NAMALWA (cell line): Measurements from ENCODE around the gene MYH8.

ENCODE experiments used
- DNase-seq: peaks from one replicate; pipeline ENCODE4 v3.0.0-alpha.2; 2015; ENCODE audit warnings: low spot score

MYH8 gene

DNA sequence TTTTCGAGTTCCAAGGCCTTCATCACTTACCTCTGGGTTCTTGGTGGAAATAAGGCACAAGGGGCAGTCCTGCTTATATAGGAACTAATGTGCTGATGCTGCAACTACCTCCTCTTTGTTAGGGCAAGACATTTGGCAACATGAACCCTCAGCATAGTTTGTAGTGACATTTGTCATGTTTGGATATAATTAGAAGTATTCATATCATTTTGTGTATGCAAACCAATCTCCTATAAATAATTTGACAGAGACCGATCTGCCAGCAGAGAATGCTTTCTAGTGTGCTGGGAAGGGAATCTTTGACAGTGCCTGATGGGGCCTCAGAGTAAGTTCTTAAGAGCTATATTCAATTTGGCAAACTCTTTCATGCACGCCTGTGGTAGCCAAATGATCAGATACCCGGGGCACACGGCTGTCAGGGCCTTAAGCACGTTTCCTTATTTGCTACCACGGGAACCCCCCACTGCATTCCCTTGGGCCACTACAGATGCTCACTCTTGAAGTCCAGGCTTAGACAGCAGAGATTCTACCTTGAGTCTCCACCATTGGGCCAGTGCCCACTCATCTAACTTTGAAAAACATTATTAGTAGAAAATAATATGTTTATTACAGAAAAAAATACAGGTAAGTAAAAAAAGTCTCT lies at the start of gene MYH8:
Gene MYH8, minus strand, starts transcription at position 51 of the 643 bp plus-strand sequence. CDS start 1,723 bp downstream, outside the sequence.
- DNase-seq: no peak

DNA sequence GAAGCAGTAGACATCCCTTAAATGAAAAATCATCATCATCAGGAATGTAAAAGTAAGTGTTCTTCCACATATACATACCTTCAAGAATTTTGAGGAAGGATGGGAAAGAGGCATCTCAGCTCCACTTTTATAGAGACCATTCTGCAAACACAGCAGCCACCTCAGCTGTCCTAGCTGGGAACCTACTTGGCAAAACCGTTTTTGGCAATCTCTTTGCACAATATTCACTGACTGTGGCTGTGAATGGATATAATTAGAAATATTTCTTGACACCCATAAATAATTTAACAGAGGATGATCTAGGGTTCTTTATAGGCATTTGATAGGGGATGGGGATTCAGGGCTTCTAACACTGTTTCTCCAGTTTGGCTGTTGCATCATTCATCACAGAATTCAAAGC lies 47.7 kb upstream of the MYH8 start, which contains the start of gene MYH4:
Gene MYH4, minus strand, starts transcription at position 101 of the 400 bp plus-strand sequence. CDS start 2,814 bp downstream, outside the sequence.
- no peak for DNase-seq

DNA sequence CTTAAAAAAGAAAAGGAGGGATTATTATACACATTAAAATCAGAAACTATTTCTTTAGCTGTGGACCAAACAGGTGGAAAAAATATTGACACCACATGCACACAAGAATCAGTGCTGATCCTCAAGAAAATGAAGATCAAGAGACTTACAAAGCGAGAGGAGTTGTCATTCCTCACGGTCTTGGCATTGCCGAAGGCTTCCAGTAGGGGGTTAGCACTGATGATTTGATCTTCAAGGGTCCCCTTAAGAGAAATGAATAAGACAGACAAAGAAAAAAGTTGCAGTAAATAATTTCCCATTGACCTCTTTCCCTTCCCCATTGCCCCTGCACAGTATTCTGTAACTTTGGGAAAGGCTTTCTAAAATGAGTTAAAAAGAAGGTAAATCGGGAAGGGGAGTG lies 41.7 kb upstream of the MYH8 start:
- DNase-seq: no peak

DNA sequence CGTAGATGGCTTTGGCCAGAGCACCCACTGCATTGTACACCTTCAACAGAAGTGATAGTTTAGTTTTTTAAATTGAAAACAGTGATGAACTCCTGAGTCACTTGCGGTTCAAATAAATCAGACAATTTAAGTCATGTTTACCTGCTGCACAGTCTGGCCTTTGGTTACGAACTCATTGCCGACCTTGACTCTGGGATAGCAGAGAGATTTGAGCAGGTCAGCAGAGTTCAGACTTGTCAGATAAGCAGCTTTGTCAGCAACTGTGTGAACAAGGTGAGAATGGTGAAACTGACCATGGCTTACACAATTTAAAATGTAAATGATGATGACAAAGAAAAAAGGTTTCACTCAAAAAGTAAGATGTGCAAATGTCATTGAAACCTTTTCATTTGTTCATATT lies 38.3 kb upstream of the MYH8 start:
- DNase-seq: no peak

DNA sequence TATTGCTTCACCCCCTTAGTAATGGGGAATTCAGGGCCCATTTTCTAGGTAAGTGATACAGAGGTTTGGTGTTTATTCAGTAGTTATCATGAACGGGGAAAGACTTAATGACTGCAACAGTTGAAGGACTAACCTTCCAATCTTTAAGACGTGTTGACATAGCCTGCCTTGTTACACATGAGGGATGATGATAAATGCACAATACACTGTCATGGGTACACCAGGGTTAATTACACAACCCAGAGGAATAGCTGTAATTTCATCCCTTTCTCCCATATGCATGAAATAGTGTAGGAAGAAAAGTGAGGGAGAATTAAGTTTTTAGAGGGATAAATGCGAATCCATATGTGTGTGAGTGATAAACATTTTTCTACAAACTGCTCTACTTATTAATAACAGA lies 37.0 kb upstream of the MYH8 start:
- DNase-seq: no peak

DNA sequence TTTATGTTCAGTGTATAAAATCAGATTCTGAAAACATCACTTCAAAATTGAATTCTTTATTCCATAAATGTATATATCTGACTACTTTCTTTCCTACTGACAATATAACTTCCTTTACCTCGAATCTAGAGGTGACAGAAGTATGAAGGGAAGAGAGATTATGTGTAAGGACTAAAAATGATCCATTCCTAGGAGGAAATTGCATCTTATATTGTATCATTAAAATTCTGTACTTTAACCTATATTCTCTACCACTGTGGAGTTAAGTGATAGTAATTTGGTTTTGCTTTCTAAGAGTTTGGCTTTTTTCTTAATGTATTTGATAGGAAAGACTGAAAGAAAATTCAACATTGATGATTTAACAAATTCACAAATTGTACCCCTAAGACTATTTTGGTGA lies 36.2 kb upstream of the MYH8 start:
- no peak for DNase-seq

DNA sequence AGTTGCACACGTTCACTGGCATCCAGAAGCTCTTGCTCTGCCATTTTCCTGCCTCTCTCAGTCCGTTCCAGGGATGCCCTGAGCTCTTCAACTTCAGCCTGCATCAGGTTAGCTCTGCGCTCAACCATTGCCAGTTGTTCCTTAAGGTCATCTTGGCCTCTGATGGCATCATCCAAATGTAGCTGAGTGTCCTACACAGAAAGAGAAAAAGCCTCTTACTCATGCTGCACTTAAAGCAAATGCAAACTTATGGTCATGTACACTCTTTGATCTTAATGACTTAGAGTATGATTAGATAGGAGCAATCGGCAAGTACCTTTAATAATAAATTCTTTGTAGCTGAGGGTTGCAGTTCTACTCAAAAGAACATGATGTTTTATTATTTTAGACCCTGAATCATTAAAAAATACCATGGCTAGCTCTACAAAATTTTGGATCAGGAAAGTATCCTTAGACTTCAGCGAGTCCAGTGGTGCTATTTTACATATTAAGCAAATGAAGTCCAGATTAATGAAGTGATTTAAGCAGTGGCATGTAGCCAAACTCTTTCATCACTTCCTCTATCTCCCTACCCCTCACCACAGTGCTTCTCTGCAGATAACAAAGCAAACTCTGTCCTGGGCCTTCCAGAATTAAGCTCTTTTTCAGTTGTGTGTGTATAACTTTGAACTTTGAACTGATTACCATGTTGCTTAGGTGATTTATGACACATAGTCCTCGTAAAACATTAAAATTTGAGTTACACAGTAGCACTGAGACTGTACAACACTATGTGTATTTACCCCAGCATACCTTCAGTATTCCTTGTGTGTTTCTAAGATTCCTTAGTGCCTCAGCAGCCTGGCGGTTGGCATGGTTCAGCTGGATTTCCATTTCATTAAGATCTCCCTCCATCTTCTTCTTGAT lies 25.5 kb upstream of the MYH8 start:
- DNase-seq: peak; percentile 1

DNA sequence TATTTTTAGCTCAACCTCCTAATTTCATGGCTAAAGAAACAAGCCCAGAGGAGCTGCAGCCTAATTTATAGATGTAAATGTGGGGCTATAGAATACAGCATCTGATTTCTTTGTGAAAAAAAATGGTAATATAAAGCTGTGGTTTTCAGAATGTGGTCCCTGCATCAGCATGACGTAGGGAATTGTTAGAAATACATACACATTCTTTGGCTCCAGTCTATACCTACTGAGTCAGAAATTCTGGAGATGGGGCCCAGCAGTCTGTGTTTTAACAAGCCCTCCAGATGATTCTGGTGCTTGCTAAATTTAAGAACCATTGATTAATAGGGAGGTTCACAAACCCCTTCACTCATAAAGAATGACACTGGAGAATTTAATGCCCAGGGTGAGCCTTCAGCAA lies 18.1 kb upstream of the MYH8 start:
- DNase-seq: no peak

DNA sequence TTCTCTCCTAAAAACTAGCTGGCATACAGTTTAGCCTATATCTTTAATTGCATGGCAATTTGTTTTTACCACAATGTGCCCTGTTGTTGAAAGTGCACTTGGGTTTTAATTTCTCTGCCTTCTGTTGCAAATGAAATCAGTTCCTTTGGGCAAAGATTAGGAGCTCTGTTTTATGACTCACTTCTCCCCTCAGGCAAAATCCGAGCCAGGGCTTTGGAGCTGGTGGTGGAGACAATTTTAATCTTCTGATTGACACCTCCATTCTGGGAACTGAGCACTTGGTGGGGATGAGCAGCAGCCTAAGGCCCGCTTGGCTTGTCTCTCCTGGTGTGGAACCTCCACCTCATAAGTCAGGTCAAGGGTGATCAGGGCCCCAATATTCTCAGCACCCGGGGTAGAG lies 13.3 kb upstream of the MYH8 start:
- DNase-seq: no peak

DNA sequence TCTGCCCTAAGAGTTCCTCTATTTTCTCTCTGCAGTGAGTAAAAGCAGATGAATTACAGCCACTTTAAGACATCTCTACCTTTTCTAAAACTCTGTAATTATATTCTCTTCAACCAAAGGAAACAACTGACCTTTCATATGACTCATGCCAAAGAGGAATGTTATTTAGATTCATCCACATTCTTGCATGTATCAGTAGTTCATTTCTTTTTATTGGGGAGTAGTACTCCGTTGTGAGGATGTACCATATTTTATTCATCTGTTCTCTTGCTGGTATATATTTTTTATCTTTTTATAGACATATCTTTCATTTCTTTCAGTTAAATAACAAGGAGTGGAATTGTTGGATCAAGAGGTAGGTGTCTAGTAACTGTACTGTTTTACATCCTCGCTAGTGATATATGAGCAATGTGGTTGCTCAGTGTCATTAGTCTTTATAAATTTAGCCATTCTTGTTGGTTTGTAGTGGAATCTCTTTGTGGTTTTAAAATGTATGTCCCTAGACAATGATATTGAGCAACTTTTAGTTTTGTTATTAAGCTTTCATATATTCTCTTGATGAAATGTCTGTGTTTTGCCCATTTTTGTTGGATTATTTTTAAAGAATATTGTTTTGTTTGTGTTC lies 7.8 kb upstream of the MYH8 start:
- no peak for DNase-seq

DNA sequence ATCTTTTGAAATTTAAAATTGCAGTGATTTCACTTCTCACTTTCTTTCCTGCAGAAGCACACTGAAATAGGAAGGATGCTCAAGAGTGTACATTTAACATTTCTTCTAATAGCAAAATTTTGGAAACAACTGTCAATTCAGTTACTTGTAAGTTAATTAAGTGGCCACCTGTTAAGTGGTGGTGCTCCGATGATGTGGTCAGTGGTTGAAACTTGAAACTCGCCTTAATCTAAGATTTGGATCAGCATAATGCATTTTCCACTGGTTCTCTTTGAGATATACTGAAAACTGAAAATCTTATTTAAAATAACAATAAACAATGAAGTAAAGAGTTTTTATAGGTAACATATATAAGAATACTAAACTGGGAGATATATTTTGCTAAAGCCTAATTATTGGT lies 7.0 kb upstream of the MYH8 start:
- DNase-seq: no peak

DNA sequence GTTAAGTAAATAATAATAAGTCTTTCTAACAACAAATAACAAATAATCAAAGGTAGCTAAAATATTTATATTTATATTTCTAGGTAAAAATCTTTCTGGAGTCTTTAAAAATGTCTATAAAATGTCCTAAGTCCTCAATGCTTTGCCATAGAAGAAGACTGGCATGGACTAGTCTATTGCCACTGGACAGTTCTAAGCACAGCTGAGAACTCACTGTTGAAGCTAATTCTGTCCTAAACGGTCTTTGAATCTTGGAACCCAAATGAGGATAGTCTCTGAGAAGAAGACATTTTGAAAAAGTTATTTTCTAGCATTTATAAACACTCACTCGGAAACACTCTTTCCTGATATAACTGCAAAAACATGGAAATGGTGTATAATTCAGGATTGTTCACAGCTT lies 539 bp downstream of the MYH8 start:
- DNase-seq: no peak

DNA sequence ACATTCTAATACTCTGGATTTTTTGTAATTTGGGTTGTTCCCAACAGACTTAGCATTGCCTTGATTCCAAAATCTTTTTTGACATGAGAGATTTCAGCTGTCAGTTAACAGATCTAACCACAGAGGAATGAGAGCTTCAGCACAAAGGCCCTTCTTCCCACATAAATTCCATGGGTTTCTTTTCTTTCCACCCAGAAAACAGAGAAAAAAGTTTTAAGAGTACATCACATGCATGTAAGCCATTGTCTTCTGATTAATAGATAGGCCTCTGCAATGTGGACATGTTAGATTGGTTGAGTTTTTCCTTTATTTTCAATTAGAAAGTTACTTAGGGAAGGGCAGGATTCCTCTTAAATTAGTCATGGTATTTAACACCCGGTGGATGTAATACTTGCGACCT lies 939 bp downstream of the MYH8 start:
- DNase-seq: no peak

DNA sequence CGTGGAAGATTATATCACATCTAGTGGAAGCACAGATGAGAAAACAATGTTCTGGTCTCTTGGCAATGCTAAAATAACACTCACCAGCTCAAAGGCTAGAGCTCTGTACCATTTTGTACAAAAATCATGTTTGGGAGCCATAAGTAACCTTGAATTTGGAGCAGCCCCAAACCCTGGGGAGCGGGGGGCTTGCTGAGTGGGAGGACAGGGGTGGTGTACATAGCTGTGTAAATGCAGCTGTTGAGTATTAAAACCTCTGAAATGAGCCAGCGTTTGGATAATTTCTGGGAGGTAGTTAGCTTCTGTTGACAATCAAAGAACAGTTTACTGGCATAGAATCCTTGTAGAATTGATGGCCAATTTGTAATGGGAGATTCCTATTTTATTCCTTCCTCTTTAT lies 4.3 kb downstream of the MYH8 start:
- no peak for DNase-seq

DNA sequence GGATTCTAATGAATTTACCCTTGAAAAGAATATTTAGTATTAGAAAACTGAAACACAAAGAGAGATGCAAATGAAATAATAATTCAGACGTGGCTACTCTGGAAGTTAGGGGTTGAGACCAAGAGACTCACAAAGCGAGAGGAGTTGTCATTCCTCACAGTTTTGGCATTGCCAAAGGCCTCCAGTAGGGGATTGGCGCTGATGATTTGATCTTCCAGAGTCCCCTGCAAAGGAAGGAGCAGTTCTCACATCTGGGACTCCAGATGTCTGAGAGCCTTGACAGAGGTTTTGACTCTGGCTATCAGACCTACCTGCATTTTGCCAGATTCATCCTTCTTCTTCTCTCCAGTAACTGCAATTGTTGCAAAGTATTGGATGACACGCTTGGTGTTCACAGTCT lies 6.6 kb downstream of the MYH8 start:
- no peak for DNase-seq

DNA sequence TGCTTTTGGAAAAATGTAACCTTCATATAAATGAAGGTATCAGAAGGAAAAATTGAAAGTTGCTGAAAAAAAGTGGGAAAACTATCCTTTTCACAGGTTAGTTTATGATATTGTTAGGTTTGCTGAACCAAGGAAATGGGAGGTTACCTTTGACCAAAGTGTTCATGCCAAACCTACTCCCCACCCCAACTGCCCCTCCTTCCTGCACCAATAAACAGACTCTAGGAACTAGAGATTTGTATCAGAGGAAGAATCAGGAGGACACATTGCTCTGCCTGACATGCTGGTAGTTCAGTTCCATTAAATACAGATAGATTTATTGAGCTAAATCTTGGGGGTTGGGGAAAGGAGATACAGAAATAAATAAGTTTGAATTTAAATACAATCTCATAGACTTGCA lies 18.2 kb downstream of the MYH8 start:
- DNase-seq: no peak

DNA sequence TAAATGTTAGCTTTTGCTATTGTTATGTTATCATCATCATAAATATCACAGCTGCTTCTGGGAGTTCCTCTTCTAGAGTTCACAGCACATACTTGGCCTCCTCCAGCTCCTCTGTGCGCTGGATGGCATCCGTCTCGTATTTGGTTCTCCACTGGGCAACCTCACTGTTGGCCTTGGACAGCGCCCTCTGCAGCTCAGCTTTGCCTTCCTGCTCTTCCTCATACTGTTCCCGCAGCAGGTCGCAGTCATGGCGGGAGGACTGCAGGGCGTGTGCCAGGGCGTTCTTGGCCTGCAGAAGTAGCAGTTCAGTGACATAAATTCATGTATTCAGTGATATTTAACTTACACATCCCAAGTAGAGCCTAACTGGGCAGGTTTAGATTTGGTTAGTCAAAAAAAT lies 23.4 kb downstream of the MYH8 start:
- no peak for DNase-seq

DNA sequence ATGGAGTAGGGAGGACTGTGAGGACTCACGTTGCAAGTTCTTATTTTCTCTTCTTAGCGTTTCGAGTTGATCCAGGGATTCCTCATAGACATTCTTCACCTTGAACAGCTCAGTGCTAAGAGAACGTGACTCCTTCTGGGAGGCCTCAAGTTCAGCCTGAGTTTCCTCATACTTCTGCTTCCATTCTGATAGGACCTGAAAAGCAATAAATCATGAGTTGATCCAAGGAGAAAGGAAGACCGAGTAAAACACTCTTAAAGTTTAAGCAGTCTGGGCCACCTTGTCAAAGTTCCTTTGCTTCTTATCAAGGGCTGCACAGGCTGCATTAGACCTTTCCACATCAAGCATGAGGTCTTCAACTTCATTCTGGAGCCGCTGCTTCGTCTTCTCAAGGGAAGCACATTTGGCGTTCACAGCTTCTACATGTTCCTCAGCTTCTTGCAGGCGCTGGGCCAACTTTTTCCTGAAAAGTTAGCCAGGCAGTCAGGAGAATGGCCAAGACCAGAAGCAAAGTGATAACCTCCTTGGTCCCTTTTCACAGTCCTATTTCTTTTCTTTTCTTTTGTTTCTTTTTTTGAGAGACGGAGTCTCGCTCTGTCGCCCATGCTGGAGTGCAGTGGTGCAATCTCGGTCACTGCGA lies 25.1 kb downstream of the MYH8 start:
- DNase-seq: no peak

DNA sequence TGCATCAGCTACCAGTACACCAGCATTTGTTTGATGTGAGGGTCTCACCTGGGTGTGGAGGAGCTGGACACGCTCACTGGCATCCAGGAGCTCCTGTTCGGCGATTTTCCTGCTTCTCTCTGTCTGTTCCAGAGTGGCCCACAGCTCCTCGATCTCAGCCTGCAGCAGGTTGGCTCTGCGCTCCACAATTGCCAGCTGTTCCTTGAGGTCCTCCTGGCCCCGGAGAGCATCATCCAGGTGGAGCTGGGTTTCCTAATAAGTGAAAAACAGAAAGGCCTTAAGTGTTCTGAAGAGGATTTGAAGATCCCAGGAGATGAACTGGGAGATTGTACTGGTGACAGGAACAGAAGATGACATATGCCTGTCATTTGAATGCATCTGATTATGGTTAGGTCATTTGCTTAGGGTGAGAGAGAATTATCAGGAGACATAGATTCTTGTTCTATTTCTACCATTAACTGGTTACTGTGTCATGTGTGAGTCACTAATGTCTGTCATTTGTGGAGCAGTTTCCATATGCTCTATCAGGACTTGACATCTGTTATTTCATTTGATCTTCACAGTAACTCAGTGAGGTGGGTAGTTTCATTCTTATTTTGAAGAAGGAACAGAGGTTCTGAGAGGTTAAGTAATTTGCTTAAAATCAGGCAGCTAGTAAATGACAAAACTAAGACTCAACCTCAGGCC lies 27.4 kb downstream of the MYH8 start:
- no peak for DNase-seq

DNA sequence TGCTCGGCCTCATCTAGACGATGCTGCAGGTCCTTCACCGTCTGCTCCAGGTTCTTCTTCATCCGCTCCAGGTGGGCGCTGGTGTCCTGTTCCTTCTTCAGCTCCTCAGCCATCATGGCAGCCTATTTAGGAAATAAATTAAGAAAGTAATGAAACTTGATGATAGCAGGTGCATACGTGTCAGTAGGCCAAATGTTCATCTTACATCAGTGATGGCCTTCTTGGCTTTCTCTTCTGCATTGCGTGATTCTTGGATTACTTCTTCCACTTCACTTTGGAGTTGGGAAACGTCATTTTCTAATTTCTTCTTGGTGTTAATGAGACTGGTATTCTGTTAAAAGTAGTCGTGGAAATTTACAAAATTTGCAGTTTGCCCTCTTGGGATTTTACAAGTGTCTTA lies 28.9 kb downstream of the MYH8 start:
- DNase-seq: no peak

DNA sequence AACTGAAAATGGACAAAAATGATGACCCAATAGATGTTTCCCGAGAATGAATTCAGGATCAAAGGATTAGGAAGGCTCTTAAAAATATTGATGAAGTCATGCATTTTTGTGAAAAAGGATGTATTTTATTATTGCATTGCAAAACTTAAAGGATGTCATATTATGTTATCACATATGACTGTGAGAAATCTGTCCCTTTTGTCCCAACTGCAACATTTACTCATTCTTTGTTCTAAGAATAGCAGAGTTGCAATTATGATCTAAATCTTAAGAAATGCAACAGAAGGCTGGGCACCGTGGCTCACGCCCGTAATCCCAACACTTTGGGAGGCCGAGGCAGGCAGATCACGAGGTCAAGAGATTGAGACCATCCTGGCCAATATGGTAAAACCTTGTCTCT lies 35.9 kb downstream of the MYH8 start:
- no peak for DNase-seq

DNA sequence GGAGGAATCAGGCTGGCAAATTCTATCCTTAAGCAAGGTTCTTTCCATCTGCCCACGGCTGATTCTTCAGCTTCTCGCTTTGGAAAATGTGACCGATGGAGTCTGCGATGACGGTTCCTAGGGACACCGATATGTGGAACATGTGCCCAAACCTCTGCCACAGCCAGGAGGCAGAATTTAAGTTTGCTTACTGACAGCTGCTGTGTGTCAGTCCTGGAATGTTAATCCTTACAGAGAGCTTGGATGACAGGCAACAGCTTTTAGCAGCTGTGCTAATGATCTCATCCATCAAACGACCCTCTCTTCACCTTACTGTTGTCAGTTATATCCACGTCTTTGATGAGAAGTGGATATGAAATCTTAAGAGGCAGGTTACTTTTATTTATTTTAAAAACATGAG lies 37.6 kb downstream of the MYH8 start:
- no peak for DNase-seq
